ENCODE measurements around the gene USH1C.

USH1C gene

DNA sequence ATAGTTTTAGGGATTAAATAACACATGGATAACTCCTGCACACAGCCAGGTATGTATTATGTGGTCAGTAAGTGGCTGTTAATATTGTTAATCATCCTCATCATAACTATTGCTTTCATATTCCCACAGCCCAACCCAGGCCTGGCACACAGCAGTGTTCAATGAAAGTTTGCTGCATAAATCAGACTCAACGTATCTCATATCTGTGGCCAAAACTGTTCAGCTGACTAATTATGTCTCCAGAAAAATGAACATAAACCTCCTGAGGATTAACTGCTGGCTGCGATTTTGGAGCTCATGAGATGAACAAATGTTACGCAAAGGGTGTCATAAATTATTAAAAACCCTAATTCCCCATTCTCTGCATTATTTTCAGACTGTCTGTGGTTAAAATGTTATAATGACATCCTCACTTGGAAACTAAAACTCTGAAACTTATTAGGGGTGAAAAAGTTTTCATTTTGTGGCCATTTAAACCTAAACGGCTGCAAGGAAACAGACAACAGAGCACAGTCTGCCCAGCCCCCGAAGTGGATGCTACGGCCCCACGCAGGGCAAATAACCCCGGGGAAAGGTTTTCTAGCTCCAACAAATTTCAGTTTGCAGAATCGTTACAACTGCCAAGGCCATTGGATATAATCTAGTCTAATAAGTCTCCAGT lies 84.8 kb downstream of the USH1C start:
- DNase-seq = no peak

DNA sequence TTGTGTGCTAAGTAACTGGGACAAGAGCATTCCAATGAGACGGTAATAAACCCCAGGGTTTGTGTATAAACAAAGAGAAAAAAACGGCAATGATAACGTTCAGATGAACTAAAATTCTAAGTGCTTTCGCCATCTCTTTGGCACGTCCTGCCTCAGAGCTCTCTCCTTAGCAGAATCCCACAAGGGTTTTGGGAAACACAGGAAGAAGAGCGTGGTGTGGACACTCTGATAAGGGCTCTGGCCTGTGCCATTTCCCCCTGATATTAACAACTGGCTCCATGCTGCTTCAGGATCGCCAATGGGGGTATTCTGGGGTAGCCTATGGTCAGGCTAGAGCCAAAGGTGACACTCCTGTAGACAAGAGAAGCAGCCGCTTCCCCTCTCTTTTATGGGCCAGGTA lies 85.9 kb downstream of the USH1C start:
- DNase-seq = no peak

DNA sequence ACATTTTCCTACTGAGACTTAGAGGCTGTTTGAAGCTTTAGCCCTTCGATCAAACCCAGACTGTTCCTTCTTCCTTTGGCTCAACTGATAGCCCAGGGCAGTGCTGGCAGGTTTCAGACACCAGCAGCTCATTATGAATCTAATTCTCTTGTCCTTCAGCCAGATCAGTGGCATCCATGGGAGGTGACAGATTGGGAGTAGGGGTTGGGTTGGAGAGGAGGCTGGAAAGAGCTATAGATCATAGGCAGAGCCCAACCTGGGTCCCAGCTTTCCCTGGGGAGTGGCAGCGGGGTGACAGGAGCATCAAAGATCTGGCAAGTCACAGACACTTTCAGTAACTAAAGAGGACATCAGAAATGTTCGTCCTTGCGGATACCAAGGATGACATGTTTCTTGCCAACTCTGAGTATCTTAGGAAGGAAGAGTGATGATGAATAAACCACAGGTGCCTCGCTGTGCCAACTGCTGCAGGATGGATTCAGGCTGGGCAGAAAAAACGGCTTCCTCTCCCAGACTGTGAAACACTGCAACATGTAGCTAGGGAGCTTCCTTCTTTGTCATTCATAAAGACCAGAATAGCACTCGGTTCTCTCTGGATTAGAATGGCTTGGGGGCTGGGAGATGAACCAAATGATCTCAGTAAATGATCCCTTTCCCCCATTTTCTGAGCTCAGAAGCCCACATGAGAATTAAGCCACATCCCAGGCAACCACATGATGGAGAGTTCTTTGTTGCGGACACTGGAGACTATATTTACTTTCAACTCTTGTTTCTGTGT lies 86.6 kb downstream of the USH1C start:
- no peak for DNase-seq

DNA sequence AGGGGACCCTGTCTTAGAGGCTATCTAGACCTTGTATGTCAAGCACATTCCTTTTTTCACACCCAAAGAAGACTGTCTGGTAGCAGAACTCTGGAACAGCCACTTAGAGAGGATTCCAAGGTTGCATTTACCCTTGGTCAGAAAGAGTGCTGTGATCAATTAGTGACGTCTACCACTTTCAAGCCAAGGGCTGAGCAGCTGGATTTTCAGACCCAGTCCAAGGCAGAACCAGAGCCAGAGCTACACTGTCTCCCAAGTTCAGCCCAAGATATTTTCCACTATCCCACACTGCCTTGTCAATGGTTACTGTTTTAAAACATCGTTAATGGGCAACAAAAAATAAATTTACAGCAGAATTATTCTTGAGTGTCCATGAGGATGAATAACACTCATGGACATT lies 91.5 kb downstream of the USH1C start:
- DNase-seq = no peak

DNA sequence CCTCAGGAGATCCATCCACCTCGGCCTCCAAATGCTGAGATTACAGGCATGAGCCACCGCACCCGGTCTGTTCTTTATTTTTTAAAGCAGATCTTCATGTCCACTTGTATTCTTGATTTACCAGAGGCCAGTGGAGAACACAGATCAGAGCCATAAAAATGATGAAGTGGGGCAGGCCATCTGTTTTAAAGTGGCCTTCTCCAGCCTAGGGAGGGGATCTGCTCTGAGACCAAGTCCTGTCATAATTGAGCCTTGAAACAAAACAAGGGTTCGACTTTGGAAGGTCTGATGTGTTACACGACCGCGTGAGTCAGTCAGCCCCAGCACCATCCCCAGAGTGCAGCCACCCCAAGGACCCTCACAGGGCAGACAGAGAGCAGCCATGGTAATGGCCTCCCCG lies 95.1 kb downstream of the USH1C start:
- DNase-seq = no peak

DNA sequence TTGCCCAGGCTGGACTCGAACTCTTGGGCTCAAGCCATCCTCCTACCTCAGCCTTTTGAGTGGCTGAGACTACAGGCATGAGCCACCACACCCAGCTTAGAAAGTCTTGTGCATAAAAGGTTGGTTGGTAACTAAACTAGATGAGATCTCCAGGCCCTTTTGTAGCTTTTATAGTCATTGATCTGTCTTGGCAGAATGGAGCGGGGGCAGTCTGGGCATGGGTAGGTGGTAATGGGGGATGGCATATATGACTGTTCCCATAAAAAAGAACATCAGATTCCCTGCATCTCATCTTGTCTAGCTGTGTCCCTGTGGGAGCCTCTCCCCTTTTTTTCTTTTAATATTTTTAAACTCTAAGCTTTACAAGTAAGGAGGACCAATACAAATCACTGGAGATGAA lies 97.7 kb downstream of the USH1C start:
- DNase-seq = no peak

DNA sequence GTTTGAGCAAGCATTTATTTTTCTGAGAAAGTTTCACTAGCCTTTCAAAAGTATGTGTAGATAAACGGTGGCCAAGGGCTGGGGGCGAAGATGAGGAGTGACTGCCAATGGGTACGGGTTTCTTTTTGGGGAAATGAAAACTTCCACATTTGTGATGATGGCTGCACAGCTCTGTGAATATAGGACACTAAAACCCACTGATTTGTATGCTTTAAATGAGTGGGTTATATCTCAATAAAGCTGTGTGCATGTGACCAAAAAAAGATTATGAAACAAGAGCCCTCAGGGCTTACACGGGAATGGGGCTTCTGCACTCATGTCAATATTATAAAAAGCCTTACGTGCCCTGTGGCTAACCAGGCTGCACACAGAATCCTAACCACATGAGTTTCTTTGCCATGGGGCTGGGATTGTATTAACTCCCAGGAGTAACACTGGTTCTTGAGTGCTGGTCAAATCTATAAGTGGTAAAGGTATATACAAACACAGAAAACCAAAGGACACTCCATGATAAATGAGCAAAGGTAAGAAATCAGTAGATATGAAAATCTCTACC lies 98.9 kb downstream of the USH1C start:
- DNase-seq = no peak

DNA sequence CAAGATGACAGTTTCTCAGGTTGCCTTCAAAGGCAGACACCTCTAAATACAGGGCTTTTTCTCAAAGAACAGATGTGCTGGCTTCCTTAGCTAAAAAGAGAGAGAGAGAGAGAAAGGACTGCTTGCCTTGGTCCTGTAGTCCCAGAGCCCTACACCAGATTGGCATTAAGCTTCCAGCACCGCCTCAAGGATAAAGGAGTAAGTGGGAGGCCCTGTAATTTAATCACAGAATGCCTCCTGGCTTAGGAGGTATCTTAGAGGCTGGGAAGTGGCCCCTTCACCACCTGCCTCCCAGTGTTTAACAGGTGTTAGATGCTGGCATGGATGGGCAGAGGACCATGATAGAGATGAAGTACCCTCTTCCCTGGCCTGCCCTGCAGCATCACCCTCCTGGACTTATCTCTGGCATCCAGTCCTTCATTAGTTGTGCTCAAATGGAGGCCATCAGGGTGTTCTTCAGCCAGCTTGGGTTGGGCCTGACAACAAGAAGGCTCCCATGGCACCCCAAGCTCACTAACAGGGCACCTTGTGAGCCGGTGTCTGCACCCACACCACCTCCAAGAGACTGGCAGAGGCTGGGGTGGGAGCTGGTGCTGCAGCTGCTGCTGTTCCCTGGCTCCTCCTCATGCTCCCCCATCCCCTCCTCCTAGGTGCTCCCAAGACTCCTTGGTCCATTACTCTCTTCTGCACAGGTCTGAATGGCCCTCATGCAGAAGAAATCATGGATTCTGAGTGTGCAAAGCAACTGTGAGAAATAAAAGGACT lies 100.1 kb downstream of the USH1C start:
- DNase-seq = no peak
